ENCODE results near the gene NT5DC3. TPM values are rescaled to one million over a fixed set of nuclear protein-coding genes. Genes with fewer than 3 reads are reported as not detected.
A peak's percentile ranks its signal among the peaks of the same experiment; 100 is the strongest.

The NT5DC3 gene
- total RNA-seq, 2 donors from 2014 or later = 2.3 to 2.4 TPM

GRCh38 chr12:103858953-103859601 lies 18.0 kb upstream of the NT5DC3 start:
- TF ChIP-seq CTCF (IDR thresholded peaks at IDR 0.05) = no peak
- Histone ChIP-seq H3K27me3 (no peaks in the 10 kb centered on the region), H3K4me1 (no peaks in the 10 kb centered on the region), H3K4me3 (no peak overlapping the region), H3K9me3 (no peaks in the 10 kb centered on the region), H3K36me3 (no peaks in the 10 kb centered on the region), H3K27ac (peak overlapping the region; percentile 31 to 65)
- DNase-seq (ENCODE audit: low spot score) = peak; percentile 76

GRCh38 chr12:103858335-103858734 lies 17.3 kb upstream of the NT5DC3 start:
- no peak for DNase-seq (ENCODE audit: low spot score)
- Histone ChIP-seq H3K36me3 (no peaks in the 10 kb centered on the region), H3K27ac (no peak overlapping the region), H3K4me1 (no peaks in the 10 kb centered on the region), H3K4me3 (no peak overlapping the region), H3K27me3 (no peaks in the 10 kb centered on the region), H3K9me3 (no peaks in the 10 kb centered on the region)
- TF ChIP-seq CTCF (IDR thresholded peaks at IDR 0.05) = no peak

GRCh38 chr12:103857164-103857563 lies 16.1 kb upstream of the NT5DC3 start:
- no peak overlapping the region for H3K4me3 ChIP-seq
- no peak for TF ChIP-seq CTCF (IDR thresholded peaks at IDR 0.05)

GRCh38 chr12:103855896-103856657 lies 15.0 kb upstream of the NT5DC3 start:
- H3K27me3 ChIP-seq = no peaks in the 10 kb centered on the region
- no peak overlapping the region for H3K27ac ChIP-seq
- no peaks in the 10 kb centered on the region for H3K4me1 ChIP-seq
- TF ChIP-seq CTCF (IDR thresholded peaks at IDR 0.05) = no peak
- H3K9me3 ChIP-seq = no peaks in the 10 kb centered on the region
- H3K4me3 ChIP-seq = no peak overlapping the region
- no peaks in the 10 kb centered on the region for H3K36me3 ChIP-seq
- no peak for DNase-seq (ENCODE audit: low spot score)

More at GRCh38 chr12:103857164-103857563, 16.1 kb upstream of the NT5DC3 start:
- Histone ChIP-seq H3K4me1 (no peaks in the 10 kb centered on the region), H3K36me3 (no peaks in the 10 kb centered on the region), H3K9me3 (no peaks in the 10 kb centered on the region), H3K27ac (no peak overlapping the region), H3K27me3 (no peaks in the 10 kb centered on the region)
- no peak for DNase-seq (ENCODE audit: low spot score)

- no peaks in the 10 kb centered on the region for H3K4me1 ChIP-seq
- no peak overlapping the region for H3K4me3 ChIP-seq
- no peaks in the 10 kb centered on the region for H3K9me3 ChIP-seq
- H3K36me3 ChIP-seq = no peaks in the 10 kb centered on the region
- no peak overlapping the region for H3K27ac ChIP-seq
- H3K27me3 ChIP-seq = no peaks in the 10 kb centered on the region
- no peak for TF ChIP-seq CTCF (IDR thresholded peaks at IDR 0.05)
- DNase-seq (ENCODE audit: low spot score) = no peak
Observed at GRCh38 chr12:103855036-103855712, 14.1 kb upstream of the NT5DC3 start.

Measured in right atrium auricular region (tissue), 2 donors.